Activated T-cell treated with anti-CD3 and anti-CD28 coated beads for 24 hours (primary cell): ENCODE results near the gene MROH8.

ENCODE experiments used
- DNase-seq: peaks from one replicate; pipeline ENCODE4 v3.0.0-alpha.2; 2020; ENCODE audit warnings: low read depth

Gene MROH8

GRCh38 chr20:37198932-37199660, 19.7 kb upstream of the MROH8 start:
- no peak for DNase-seq

GRCh38 chr20:37194621-37195417, 15.5 kb upstream of the MROH8 start:
- DNase-seq = no peak

GRCh38 chr20:37193821-37194220, 14.5 kb upstream of the MROH8 start:
- no peak for DNase-seq

- no peak for DNase-seq
These were observed 13.9 kb upstream of the MROH8 start for GRCh38 chr20:37193226-37193625.

- peak; percentile 55 for DNase-seq
These were observed 12.9 kb upstream of the MROH8 start for GRCh38 chr20:37192137-37192854.

- DNase-seq = no peak
These were observed 11.2 kb upstream of the MROH8 start for GRCh38 chr20:37190354-37191112.

GRCh38 chr20:37189416-37190016, 10.2 kb upstream of the MROH8 start:
- no peak for DNase-seq

- DNase-seq = no peak
These were observed 9.4 kb upstream of the MROH8 start for GRCh38 chr20:37188787-37189186.

GRCh38 chr20:37185686-37186085, 6.3 kb upstream of the MROH8 start:
- DNase-seq = no peak

- DNase-seq = peak; percentile 11
These were observed 556 bp upstream of the MROH8 start for GRCh38 chr20:37179683-37180524.

- DNase-seq = no peak
These were observed 6.5 kb downstream of the MROH8 start for GRCh38 chr20:37172836-37173235.

GRCh38 chr20:37166867-37167266, 12.5 kb downstream of the MROH8 start:
- DNase-seq = no peak

- DNase-seq = no peak
These were observed 14.3 kb downstream of the MROH8 start for GRCh38 chr20:37165031-37165430.

- DNase-seq = no peak
These were observed 15.4 kb downstream of the MROH8 start for GRCh38 chr20:37163832-37164554.

- no peak for DNase-seq
These were observed 16.7 kb downstream of the MROH8 start for GRCh38 chr20:37162646-37163045.

- no peak for DNase-seq
These were observed 17.4 kb downstream of the MROH8 start for GRCh38 chr20:37161830-37162549.

GRCh38 chr20:37160683-37161082, 18.7 kb downstream of the MROH8 start:
- no peak for DNase-seq

GRCh38 chr20:37158248-37158647, 21.1 kb downstream of the MROH8 start:
- no peak for DNase-seq

- DNase-seq = no peak
These were observed 23.4 kb downstream of the MROH8 start for GRCh38 chr20:37155987-37156386.
